Stimulated activated CD4-positive, alpha-beta T cell treated with anti-CD3 and anti-CD28 coated beads, Interleukin-15, amount 100 ng/mL, for 48 hours (primary cell): ENCODE measurements around the gene ZNF319.

ENCODE experiments used
- DNase-seq, 2 donors: peaks; one replicate each; pipeline ENCODE4 v3.0.0-alpha.2; 2020; ENCODE audit warnings: low read depth in 2 of 2

The ZNF319 gene

GRCh38 chr16:57956270-57956808, 44.1 kb downstream of the ZNF319 start:
- no peak for DNase-seq

GRCh38 chr16:57955572-57956188, 44.8 kb downstream of the ZNF319 start:
- no peak for DNase-seq

GRCh38 chr16:57953857-57954256, 46.6 kb downstream of the ZNF319 start:
- no peak for DNase-seq

DNA sequence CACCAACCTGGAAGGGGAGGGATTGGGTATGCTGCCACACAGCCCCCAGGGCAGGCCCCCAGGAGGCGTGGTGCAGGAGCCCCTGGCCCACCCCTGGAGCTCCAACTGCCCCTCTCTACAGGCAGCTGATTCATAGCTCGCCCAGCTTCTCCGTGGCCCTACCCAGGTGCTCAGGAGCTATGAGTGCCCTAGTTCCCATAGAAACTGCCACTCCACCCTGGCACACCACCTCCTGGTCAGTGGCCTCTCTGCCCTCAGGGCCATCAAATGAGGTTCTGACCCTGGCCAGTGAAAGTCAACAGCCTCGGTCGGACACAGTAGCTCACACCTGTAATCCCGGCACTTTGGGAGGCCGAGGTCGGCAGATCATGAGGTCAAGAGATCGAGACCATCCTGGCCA, 47.6 kb downstream of the ZNF319 start:
- DNase-seq = no peak

- DNase-seq = no peak
Measured at GRCh38 chr16:57951204-57951960, 49.1 kb downstream of the ZNF319 start.

GRCh38 chr16:57950382-57950781, 50.1 kb downstream of the ZNF319 start:
- DNase-seq = no peak

GRCh38 chr16:57949595-57950238, 50.8 kb downstream of the ZNF319 start:
- no peak for DNase-seq

GRCh38 chr16:57949013-57949412, 51.5 kb downstream of the ZNF319 start:
- no peak for DNase-seq

GRCh38 chr16:57948027-57948426, 52.4 kb downstream of the ZNF319 start:
- DNase-seq = no peak

DNA sequence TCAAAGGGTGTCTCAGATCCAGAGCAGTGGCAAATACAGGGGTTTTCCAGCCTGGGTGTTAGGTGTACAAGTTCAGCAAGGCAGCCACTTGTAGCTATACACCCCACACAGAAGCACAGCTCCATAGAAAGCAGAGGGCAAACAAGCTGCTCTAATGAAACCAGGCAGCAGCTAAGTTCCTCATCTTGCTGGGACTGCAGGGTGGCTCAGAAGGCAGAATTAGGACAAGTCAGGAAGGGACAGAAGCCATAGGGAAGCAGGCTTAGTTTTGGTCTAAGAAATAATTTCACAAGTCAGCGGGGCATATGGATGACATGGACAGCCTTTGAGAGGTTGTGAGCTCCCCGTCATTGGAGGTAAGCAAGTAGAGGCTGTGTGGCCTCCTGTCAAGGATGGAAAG, 53.2 kb downstream of the ZNF319 start:
- no peak for DNase-seq

DNA sequence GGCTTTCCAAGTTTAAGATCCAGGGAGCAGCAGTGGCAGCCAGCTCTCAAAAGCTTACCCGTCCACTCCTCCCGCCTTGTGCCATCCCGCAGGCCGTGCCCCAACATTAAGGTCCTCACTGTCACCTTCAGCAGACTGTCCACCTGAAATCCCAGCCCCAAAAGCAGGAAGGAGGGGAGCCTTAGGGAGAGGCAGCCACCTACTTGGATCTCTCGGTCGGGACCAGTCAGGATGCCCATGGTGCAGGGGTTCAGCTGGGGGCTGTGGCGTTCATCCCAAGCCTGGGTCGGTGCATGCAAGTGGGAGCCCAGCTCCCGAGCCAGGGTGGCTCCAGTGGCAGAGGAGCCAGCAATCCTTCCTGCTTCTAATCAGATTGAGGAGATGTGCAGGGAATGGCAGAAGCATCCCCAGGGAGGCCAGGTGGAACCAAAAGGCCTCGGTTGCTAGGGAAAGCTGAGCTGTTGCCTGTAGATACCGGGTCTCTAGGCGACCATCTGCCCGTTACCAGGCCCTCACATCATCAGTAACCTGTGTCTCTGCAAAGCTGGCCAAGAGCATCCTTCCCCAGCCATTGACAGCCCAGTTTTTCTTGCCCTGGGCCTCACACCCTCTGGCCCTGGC, 54.2 kb downstream of the ZNF319 start:
- DNase-seq = no peak

DNA sequence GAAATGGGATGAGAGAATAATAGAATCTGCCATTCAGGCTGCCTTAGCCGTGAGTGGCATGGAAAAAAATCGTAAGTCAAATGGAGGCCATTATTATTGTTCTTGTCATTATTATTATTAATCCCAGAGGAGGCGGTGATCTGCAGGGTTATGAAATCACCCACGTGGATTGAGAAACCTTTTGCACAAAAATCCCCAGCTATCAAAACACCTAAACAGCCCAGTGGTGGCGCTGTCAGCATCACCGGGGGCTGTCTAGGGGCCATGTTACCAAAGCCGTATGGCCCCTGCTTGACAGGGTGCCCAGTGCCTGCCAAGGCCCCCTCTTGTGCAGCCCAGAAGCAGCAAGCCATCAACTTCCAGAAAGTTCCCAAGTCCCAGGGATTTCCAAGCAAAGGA, 54.7 kb downstream of the ZNF319 start:
- DNase-seq = no peak

GRCh38 chr16:57944970-57945739, 55.3 kb downstream of the ZNF319 start:
- DNase-seq = no peak
